Upper lobe of left lung (tissue), 4 donors: Measurements from ENCODE around the gene SNRPA1.

ENCODE experiments used
- CTCF ChIP-seq, 6 experiments: fragments of 450-650 bp in 4 of 6; fragments of 200-600 bp in 2 of 6; sonication (generic) in 2 of 6; IDR thresholded peaks; one replicate each; pipeline ENCODE4 v1.5.1; 2016 to 2019; ENCODE audit warnings: antibody characterized with exemption in 6 of 6
- EP300 ChIP-seq, 4 donors: sonication (generic); formaldehyde crosslinking; IDR thresholded peaks; one replicate each; pipeline ENCODE4 v1.5.1; 2017; ENCODE audit warnings: antibody characterized with exemption in 4 of 4, control low read depth in 2 of 4
- POLR2A ChIP-seq, 4 donors: fragments of 450-650 bp; IDR thresholded peaks; one replicate each; pipeline ENCODE4 v1.5.1; 2016 to 2017; ENCODE audit warnings: antibody characterized with exemption in 4 of 4, mild to moderate bottlenecking in 2 of 4
- POLR2AphosphoS5 ChIP-seq, 2 donors: sonication (generic); formaldehyde crosslinking; IDR thresholded peaks; one replicate each; pipeline ENCODE4 v1.5.1; 2017; ENCODE audit warnings: antibody characterized with exemption in 2 of 2

- no peak for TF ChIP-seq EP300 (IDR thresholded peaks at IDR 0.05)
- no peak for TF ChIP-seq POLR2AphosphoS5 (IDR thresholded peaks at IDR 0.05)
- TF ChIP-seq CTCF (IDR thresholded peaks at IDR 0.05) = no peak
- TF ChIP-seq POLR2A (IDR thresholded peaks at IDR 0.05) = no peak
These were observed 43.5 kb upstream of the SNRPA1 start for GRCh38 chr15:101338502-101339057.
